C4-2B (cell line): Measurements from ENCODE around the gene RAPGEF3.

Source experiments
- CTCF ChIP-seq: fragments of 450-650 bp; conservative IDR thresholded peaks from 2 replicates; pipeline ENCODE4 v1.5.1; 2017; ENCODE audit warnings: mild to moderate bottlenecking
- ZFX ChIP-seq: fragments of 450-650 bp; IDR thresholded peaks from 2 replicates; pipeline ENCODE4 v1.6.1; 2017

- TF ChIP-seq CTCF (no peak), ZFX (no peak)
Observed at GRCh38 chr12:47721431-47721973, 37.2 kb downstream of the RAPGEF3 start.
